HG03196 (cell line): Measurements from ENCODE around the gene TMEM200C.
"Not testable (repeated sequence)": the region's sequence is repeated elsewhere in the genome, so short reads cannot be mapped to it uniquely, and the experiment has no call there.

Experiments
- ATAC-seq: cut with Tn5 transposase; IDR thresholded peaks from one replicate; pipeline ENCODE4 v1.9.1; 2021; ENCODE audit not compliant: unreplicated experiment

The TMEM200C gene

DNA sequence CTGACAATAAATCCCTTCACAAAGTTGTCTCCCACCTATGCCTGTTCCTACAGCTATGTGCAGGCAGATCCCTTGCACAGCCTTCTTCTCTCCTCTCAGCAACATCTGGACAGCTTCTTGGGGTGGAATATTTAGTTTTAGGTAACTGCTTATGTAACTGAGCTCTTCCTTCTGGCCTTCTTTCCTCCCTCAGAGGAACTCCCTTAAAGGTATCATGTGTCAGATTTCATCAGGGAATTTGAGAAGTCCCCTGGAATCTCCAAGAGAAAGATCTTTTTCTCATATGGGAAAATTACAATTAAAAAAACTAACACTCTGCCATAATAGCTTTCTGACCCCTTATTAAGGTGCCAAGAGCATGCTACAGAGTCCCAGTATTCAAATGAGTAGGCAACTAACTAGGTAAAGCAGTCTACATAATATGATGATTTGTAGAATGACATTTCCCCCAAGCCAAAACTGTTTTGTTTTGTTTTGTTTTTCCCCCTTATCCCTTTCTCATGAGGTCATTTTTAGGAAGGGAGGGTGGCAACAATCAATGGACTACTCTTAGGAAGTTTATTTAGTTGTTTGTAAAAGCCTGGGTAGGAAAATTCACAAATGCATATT is 2.4 kb downstream of the TMEM200C start:
- no peak for ATAC-seq

DNA sequence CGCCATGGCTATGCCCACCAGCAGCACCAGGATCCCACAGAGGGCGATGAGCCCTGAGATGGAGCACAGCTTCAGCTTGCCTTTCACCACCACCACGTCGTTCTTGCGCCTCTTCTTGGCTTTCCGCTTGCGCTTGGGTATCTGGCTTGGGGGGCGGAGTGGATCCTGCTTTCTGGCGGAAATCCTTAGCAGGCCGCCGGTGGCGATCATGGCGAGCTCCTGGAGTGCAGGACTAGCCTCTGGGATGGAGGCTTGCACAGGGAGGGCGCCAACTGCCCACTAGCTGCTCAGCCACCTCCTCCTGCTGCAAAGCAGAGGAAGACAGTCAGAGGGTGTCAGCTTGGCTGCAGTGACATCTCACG is 3.5 kb downstream of the TMEM200C start:
- ATAC-seq = no peak

- ATAC-seq = no peak
Measured at GRCh38 chr18:5891184-5891853, 4.0 kb downstream of the TMEM200C start.

DNA sequence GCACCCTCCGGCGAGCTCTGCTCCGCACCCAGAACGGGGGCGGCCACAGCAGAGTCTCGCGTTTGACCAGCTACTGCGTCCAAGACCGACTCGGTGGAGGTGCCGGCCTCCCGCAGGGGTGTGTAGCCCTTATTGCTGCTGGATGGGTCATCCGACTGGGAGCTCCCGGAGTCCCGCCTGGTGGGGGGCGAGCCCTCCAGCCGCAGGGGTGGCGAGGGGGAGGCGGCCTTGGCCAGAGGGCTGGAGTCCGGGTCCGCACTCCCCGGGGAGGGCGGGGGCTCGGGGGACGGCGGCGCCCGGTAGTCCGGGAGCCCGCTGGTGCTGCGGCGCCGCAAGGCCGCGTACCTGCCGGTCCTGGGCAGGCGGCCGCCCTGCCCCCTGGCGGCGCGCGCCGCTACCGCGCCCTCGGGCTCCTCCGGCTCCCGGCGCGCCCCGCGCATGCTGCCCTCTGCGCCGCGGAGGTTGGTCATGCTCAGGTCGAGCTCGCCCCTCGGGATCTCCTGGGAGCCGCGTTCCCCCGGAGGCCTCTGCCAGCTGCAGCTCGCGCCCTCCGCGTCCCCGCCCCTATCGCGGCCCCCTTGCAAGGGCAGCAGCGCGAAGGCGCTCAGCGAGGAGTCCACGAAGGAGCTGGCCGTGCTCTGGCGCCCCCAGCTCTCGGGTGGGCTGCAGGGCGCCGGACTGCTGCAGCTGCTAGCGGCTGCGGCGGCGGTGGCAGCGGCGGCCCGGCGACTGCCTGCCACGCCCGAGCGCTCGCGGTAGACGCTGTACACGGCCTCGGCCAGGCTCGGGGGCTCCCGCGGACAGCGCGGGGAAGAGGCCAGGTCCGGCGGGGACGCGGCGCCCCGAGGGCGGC is 4.8 kb downstream of the TMEM200C start:
- ATAC-seq = peak; percentile 84

DNA sequence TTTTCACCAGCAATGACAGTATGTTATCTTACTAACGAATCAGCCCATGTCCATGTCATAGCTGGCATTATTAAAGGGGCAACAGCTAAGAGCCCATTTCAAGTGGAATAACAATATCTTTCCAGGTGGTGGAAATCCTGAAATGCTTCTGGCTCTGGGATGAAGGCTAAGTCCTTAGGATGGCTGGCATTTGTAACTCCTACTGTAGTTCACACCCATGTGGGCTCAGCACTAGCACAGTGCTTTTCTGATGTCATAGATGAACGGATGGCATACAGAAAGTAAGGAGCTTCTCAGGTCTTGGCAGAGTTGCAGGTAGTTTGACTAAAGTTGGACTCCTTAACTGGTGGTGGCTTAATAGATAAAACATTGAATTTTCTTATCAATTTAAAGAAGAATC is 10.0 kb downstream of the TMEM200C start:
- no peak for ATAC-seq

GRCh38 chr18:5884375-5884774 is 10.9 kb downstream of the TMEM200C start:
- no peak for ATAC-seq

- ATAC-seq = no peak
Measured at GRCh38 chr18:5879479-5879882, 15.8 kb downstream of the TMEM200C start.

DNA sequence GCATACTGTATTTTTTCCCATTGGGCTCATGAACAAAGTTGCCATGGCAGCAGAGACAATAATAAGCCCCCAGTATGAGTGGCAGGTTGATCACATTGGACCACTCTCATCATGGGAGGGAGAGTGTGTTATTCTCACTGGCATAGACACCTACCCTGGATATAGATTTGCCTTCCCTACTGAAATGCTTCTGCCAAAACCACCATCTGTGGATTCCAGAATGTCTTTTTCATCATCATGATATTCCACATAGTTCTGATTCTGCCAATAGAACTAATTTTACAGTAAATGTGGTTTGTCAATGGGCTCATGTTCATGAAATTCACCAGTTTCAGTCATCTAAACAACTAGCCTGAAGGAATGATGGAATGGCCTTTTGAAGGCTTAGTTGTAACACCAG is 18.4 kb downstream of the TMEM200C start:
- no peak for ATAC-seq

GRCh38 chr18:5874336-5874735 is 21.0 kb downstream of the TMEM200C start:
- ATAC-seq = no peak

DNA sequence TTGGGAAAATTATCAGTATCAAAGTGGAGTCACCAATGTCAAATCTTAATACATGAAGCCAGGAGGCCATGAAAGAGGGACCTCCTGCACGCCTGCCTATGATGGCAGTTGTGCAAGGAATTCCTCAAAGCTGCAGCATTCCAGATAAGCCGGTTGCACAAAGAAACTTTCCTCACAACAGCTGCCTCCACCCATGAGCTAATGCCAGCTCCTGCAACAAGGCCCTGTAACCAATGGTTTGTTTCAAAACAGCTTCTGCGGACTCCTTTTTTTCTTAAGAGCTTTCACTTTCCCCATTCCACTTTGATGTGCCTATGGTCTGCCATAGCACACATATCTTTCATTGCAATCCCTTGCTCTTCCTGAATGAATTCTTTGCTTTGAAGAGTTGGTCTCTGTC is 22.4 kb downstream of the TMEM200C start:
- ATAC-seq = no peak

GRCh38 chr18:5871426-5871825 is 23.9 kb downstream of the TMEM200C start:
- no peak for ATAC-seq

GRCh38 chr18:5868218-5868854 is 27.0 kb downstream of the TMEM200C start:
- ATAC-seq = peak; percentile 58

- ATAC-seq = no peak
Measured at GRCh38 chr18:5865521-5865920, 29.8 kb downstream of the TMEM200C start.

- ATAC-seq = not testable (repeated sequence)
Measured at GRCh38 chr18:5862127-5862526, 33.2 kb downstream of the TMEM200C start.

GRCh38 chr18:5857180-5857579 is 38.1 kb downstream of the TMEM200C start:
- no peak for ATAC-seq

GRCh38 chr18:5853253-5853652 is 42.1 kb downstream of the TMEM200C start:
- no peak for ATAC-seq

GRCh38 chr18:5851998-5852397 is 43.3 kb downstream of the TMEM200C start:
- no peak for ATAC-seq

- no peak for ATAC-seq
Measured at GRCh38 chr18:5842653-5843052, 52.7 kb downstream of the TMEM200C start.

DNA sequence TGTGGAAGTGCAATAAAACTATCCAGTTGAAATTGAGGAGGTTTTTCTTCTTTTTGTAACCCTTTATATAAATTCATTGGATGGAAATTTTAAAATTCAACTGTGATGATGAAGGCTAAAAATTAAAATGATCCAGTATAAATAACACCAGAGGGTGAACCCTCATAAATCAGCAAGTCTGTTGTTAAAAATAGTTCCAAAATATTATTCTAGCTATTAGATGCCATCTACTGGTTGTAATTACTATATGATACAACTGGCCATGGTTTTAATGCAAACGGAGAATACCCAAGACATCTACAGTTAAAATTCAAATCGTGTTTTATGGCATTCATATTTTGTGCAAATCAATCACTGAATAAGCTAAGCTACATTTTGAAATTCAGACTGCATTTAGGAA is 53.8 kb downstream of the TMEM200C start:
- ATAC-seq = no peak

DNA sequence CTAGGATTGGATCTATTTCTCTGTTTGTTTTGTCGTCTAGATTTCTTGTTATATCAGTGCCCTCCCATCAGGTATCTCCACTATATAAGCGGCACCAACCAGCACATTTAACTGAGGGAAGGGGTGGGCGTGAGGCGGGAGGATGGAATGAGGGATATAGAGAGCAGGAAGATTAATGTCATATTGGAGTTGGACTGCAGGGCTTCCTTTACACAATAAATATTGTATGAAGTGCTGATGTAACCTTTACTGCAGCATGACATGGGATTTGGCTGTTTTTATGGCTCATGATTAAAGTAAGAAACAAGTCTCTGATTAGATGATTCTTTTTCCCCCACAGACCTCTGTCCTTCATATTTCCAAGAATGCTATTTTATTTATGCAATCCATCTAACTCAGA is 54.8 kb downstream of the TMEM200C start:
- no peak for ATAC-seq

- no peak for ATAC-seq
Measured at GRCh38 chr18:5840025-5840424, 55.3 kb downstream of the TMEM200C start.

- no peak for ATAC-seq
Measured at GRCh38 chr18:5839102-5839501, 56.2 kb downstream of the TMEM200C start.
